Measurements from ENCODE around the gene HOXB1. TPM values are rescaled to one million over a fixed set of nuclear protein-coding genes. Genes with fewer than 3 reads are reported as not detected.
A peak's percentile ranks its signal among the peaks of the same experiment; 100 is the strongest.

The HOXB1 gene
- polyA plus RNA-seq, 1 donor (not counting 4 experiments of a cell fraction or from before 2014, with no cell fraction given), result not detected

- dilution Hi-C loops (cut with MboI; ENCODE audit: extremely low pct_ligation_motif_present, low sequenced_read_pairs), result no loop called here
- Histone ChIP-seq H4K20me1 (ENCODE audit: control insufficient read depth, extremely low read depth, insufficient read depth, low read length) (no peaks in the 10 kb centered on the region), H3K27me3 (ENCODE audit: control insufficient read depth, extremely low read depth, insufficient read depth, low read length) (no peaks in the 10 kb centered on the region), H3K9me1 (ENCODE audit: control insufficient read depth, extremely low read depth, insufficient read depth, low read length) (no peaks in the 10 kb centered on the region), H3K27ac (ENCODE audit: control insufficient read depth, insufficient read depth, low read length) (no peak overlapping the region), H3K9me3 (ENCODE audit: control insufficient read depth, low read depth, low read length) (no peaks in the 10 kb centered on the region), H3K4me2 (ENCODE audit: control insufficient read depth, extremely low read depth, insufficient read depth, low read depth, low read length) (no peak overlapping the region), H3K36me3 (ENCODE audit: control insufficient read depth in 2 of 2, extremely low read depth in 1 of 2, insufficient read depth in 2 of 2, low read length in 2 of 2) (no peaks in the 10 kb centered on the region), H2AFZ (ENCODE audit: control insufficient read depth, low read length) (no peak overlapping the region), H3K9ac (ENCODE audit: control insufficient read depth, extremely low read depth, insufficient read depth, low read length) (no peak overlapping the region), H3K4me1 (ENCODE audit: control insufficient read depth, extremely low read depth, insufficient read depth, low read length) (peaks cover 7% of the 10 kb centered on the region), H3K4me3 (ENCODE audit: control insufficient read depth in 2 of 3, extremely low read depth in 1 of 3, insufficient read depth in 2 of 3, low read depth in 1 of 3, low read length in 3 of 3) (no peak overlapping the region), H3K79me2 (ENCODE audit: control insufficient read depth, insufficient read depth, low read length) (no peaks in the 10 kb centered on the region)
- DNase-seq (ENCODE audit: low read depth, low spot score) (no peak), FAIRE-seq (no peak)
- TF ChIP-seq CTCF (optimal IDR thresholded peaks at IDR 0.05 in 1 of 3, IDR thresholded peaks at IDR 0.05 in 1 of 3, conservative IDR thresholded peaks at IDR 0.05 in 1 of 3; ENCODE audit: extremely low read depth in 1 of 3, insufficient read depth in 2 of 3, low read length in 3 of 3) (no peak), EZH2 (IDR thresholded peaks at IDR 0.05; ENCODE audit: low read length) (no peak)
Observed at GRCh38 chr17:48506246-48506645, 24.6 kb downstream of the HOXB1 start.

GRCh38 chr17:48505788-48506187, 25.0 kb downstream of the HOXB1 start:
- no peak overlapping the region for H2AFZ ChIP-seq (ENCODE audit: control insufficient read depth, low read length)
- no peaks in the 10 kb centered on the region for H3K27me3 ChIP-seq (ENCODE audit: control insufficient read depth, extremely low read depth, insufficient read depth, low read length)
- no peaks in the 10 kb centered on the region for H3K79me2 ChIP-seq (ENCODE audit: control insufficient read depth, insufficient read depth, low read length)
- no peaks in the 10 kb centered on the region for H4K20me1 ChIP-seq (ENCODE audit: control insufficient read depth, extremely low read depth, insufficient read depth, low read length)
- H3K9ac ChIP-seq (ENCODE audit: control insufficient read depth, extremely low read depth, insufficient read depth, low read length), result no peak overlapping the region
- no peak for TF ChIP-seq CTCF (optimal IDR thresholded peaks at IDR 0.05 in 1 of 3, IDR thresholded peaks at IDR 0.05 in 1 of 3, conservative IDR thresholded peaks at IDR 0.05 in 1 of 3; ENCODE audit: extremely low read depth in 1 of 3, insufficient read depth in 2 of 3, low read length in 3 of 3)
- no peak for TF ChIP-seq EZH2 (IDR thresholded peaks at IDR 0.05; ENCODE audit: low read length)
- dilution Hi-C loops (cut with MboI; ENCODE audit: extremely low pct_ligation_motif_present, low sequenced_read_pairs), result no loop called here
- no peak overlapping the region for H3K27ac ChIP-seq (ENCODE audit: control insufficient read depth, insufficient read depth, low read length)
- H3K9me1 ChIP-seq (ENCODE audit: control insufficient read depth, extremely low read depth, insufficient read depth, low read length), result no peaks in the 10 kb centered on the region
- no peaks in the 10 kb centered on the region for H3K9me3 ChIP-seq (ENCODE audit: control insufficient read depth, low read depth, low read length)
- H3K4me3 ChIP-seq (ENCODE audit: control insufficient read depth in 2 of 3, extremely low read depth in 1 of 3, insufficient read depth in 2 of 3, low read depth in 1 of 3, low read length in 3 of 3), result no peak overlapping the region
- H3K4me2 ChIP-seq (ENCODE audit: control insufficient read depth, extremely low read depth, insufficient read depth, low read depth, low read length), result no peak overlapping the region
- no peaks in the 10 kb centered on the region for H3K36me3 ChIP-seq (ENCODE audit: control insufficient read depth in 2 of 2, extremely low read depth in 1 of 2, insufficient read depth in 2 of 2, low read length in 2 of 2)
- peak; percentile 23 for FAIRE-seq
- peaks cover 7% of the 10 kb centered on the region for H3K4me1 ChIP-seq (ENCODE audit: control insufficient read depth, extremely low read depth, insufficient read depth, low read length)
- peak; percentile 30 for DNase-seq (ENCODE audit: low read depth, low spot score)

Measured in keratinocyte (primary cell).